Measurements from ENCODE around the gene POU2F1. TPM values are rescaled to one million over a fixed set of nuclear protein-coding genes. Genes with fewer than 3 reads are reported as not detected.

Gene POU2F1
- total and polyA plus RNA-seq, 9 donors = 3.9 to 24.6 (median 17.0) TPM

DNA sequence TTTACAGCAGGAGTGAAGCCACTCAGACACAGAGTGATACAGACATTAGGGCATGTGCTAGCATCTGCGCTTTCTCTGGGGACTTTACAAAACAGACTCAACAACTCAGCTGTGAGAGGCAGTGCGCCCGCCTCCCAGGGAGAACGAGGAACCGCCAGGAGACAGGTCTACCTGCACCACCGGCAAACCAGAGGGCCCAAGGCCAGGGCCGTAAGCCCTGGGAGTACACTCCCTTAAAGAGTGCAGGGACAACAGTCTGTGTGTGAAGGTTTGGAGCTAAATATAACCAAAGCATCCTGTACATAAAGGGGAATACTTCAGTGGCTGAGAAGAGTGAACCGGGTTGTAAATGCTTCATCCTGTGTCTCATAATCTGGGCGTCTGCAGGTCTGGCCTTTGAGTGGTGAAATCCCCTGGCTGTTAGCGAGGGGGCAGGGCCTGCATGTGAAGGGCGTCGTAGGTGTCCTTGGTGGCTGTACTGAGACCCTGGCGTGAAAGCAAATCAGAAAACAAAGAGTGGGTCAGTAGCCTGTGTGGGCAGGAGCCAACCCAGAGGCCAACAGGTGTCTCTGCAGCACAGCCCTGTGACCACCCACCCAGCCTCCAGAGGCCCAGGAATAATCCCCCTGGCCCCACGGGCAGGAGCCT, 210.7 kb downstream of the POU2F1 start:
- intact Hi-C loops (cut with DNase I) = no loop called here
- no peaks in the 10 kb centered on the region for H3K9me3 ChIP-seq
- DNase-seq = no peak
- no peak overlapping the region for H3K27ac ChIP-seq
- no peak for TF ChIP-seq POLR2A (IDR thresholded peaks at IDR 0.05)
- TF ChIP-seq CTCF (IDR thresholded peaks at IDR 0.05) = no peak
- TF ChIP-seq EP300 (IDR thresholded peaks at IDR 0.05) = no peak
- WGBS, 3 donors = 67 to 75% (median 73%) methylated on average over 14 of the region's 14 CpGs
- H3K36me3 ChIP-seq = no peaks in the 10 kb centered on the region
- no peaks in the 10 kb centered on the region for H3K27me3 ChIP-seq
- no peak overlapping the region for H3K4me3 ChIP-seq
- H3K4me1 ChIP-seq (ENCODE audit: insufficient read depth) = no peaks in the 10 kb centered on the region

DNA sequence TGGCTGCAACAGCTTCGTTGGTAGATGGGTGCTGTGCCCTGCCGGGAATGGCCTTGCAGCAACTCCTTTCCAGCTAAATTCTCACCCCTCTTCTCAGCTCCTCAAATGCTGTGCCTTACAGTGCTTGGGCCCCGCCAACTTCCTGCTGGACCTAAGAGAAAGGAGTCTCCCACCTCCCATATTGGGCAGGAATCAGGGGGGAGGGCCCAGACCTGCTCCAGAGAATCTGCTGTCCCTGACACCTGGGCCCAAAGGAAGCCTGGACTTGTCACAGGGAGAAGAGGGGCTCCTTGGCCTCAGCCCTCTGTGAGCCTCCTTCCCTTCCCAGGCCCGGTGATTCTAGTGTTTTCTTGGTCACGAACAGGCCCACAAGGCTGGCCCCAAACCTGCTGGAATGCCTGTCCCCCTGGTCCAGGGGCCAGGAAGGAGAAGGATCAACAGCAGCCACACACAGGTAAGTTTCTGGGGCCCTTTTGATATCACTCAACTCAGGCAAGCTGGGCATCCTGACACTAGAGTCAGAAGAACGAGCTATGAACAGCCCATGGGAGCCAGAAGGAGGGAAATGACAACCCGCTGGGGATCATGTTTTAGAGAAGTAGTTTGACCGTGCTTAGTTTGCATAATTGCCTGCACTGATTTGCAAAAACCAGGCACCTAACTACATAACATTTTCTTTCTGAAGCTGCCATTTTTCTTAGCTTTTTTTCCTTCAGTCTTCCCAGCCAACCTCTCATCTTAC, 211.4 kb downstream of the POU2F1 start:
- Histone ChIP-seq H3K27me3 (no peaks in the 10 kb centered on the region), H3K4me1 (ENCODE audit: insufficient read depth) (no peaks in the 10 kb centered on the region), H3K4me3 (no peak overlapping the region), H3K36me3 (no peaks in the 10 kb centered on the region), H3K9me3 (no peaks in the 10 kb centered on the region), H3K27ac (no peak overlapping the region)
- no peak for DNase-seq
- intact Hi-C loops (cut with DNase I) = no loop called here
- TF ChIP-seq CTCF (IDR thresholded peaks at IDR 0.05) = no peak
- no peak for TF ChIP-seq EP300 (IDR thresholded peaks at IDR 0.05)
- no peak for TF ChIP-seq POLR2A (IDR thresholded peaks at IDR 0.05)
- WGBS, 3 donors = 88% methylated on average over 8 of the region's 8 CpGs

DNA sequence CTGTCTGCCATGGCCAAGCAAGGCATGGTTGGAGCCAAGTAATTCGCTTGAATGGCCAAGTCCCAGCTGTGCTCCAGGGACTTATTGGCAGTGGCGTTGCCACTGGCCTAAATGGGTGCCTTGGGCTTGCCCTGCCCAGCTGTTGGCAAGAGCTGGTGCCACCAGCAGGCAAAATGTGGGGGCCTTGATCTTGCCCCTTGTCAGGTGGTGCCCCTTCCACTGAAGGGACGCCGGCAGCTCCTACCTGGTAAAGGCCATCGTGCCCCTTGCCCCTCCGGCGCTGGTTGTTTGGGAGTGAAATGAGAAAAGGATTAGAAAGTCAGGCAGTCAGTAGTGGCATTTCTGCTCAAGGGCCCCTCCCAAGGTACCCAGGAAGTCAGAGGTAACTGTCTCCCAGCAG, 212.1 kb downstream of the POU2F1 start:
- no peaks in the 10 kb centered on the region for H3K4me1 ChIP-seq (ENCODE audit: insufficient read depth)
- intact Hi-C loops (cut with DNase I) = no loop called here
- no peak for TF ChIP-seq CTCF (IDR thresholded peaks at IDR 0.05)
- TF ChIP-seq EP300 (IDR thresholded peaks at IDR 0.05) = no peak
- no peak for TF ChIP-seq POLR2A (IDR thresholded peaks at IDR 0.05)
- H3K27me3 ChIP-seq = no peaks in the 10 kb centered on the region
- H3K36me3 ChIP-seq = no peaks in the 10 kb centered on the region
- H3K9me3 ChIP-seq = no peaks in the 10 kb centered on the region
- H3K27ac ChIP-seq = no peak overlapping the region
- H3K4me3 ChIP-seq = no peak overlapping the region
- no peak for DNase-seq
- WGBS, 3 donors = 92 to 98% (median 95%) methylated on average over 6 to 7 of the region's 7 CpGs

DNA sequence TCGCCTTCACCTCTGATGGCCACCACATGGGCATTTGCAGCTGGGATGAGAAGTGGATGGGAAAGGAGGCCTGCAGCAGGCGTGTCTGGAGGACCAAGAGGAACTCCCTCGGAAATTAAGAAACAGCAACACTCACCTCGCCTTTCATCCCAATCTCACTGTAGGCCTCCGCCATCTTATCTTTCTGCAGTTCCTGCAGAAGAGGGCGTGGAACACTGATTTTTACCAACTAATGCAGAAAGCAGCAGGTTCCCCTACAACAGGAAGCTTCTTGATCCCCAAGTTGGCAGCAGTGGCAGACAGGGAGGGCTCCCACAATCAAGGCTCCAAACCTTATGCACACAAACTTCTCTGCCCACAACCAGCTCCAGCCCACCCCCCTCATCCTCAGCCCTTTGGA, 213.2 kb downstream of the POU2F1 start:
- intact Hi-C loops (cut with DNase I) = no loop called here
- H3K27ac ChIP-seq = no peak overlapping the region
- H3K4me3 ChIP-seq = no peak overlapping the region
- H3K27me3 ChIP-seq = no peaks in the 10 kb centered on the region
- WGBS, 3 donors = 94 to 97% (median 95%) methylated on average over 6 of the region's 6 CpGs
- H3K4me1 ChIP-seq (ENCODE audit: insufficient read depth) = no peaks in the 10 kb centered on the region
- H3K9me3 ChIP-seq = no peaks in the 10 kb centered on the region
- H3K36me3 ChIP-seq = no peaks in the 10 kb centered on the region
- no peak for TF ChIP-seq EP300 (IDR thresholded peaks at IDR 0.05)
- no peak for TF ChIP-seq POLR2A (IDR thresholded peaks at IDR 0.05)
- no peak for TF ChIP-seq CTCF (IDR thresholded peaks at IDR 0.05)
- DNase-seq = no peak

Measured in ovary (tissue), 9 donors.